ENCODE measurements around the gene XAB2. TPM values are rescaled to one million over a fixed set of nuclear protein-coding genes. Genes with fewer than 3 reads are reported as not detected.

The XAB2 gene
- polyA plus RNA-seq, 3 donors: 31.4 to 45.7 (median 42.6) TPM

Other genes with a start within 250 kb of the XAB2 start
- 1 to 10 TPM; 6.0 to 7.9 (median 7.6) TPM for gene PEX11G, start 140.5 kb downstream of the XAB2 start, polyA plus RNA-seq (ENCODE audit: insufficient read length in 3 of 3)
- 10 to 100 TPM; 31.9 to 59.6 (median 59.1) TPM for gene ZNF358, start 113.4 kb downstream of the XAB2 start, polyA plus RNA-seq (ENCODE audit: insufficient read length in 3 of 3)
- gene MCOLN1, start 106.9 kb downstream of the XAB2 start, polyA plus RNA-seq (ENCODE audit: insufficient read length in 3 of 3): 10 to 100 TPM; 12.7 to 22.5 (median 15.8) TPM
- gene PNPLA6, start 93.8 kb downstream of the XAB2 start, polyA plus RNA-seq (ENCODE audit: insufficient read length in 3 of 3): 10 to 100 TPM; 32.0 to 57.0 (median 43.3) TPM
- gene CAMSAP3, start 33.7 kb downstream of the XAB2 start, polyA plus RNA-seq (ENCODE audit: insufficient read length in 3 of 3): 10 to 100 TPM; 16.4 to 25.4 (median 22.4) TPM
- 100 to 1,000 TPM in 2 of 3 donors, 10 to 100 TPM in 1; 94.6 to 126 (median 122) TPM for gene PET100, start 248 bp upstream of the XAB2 start, polyA plus RNA-seq (ENCODE audit: insufficient read length in 3 of 3)
- 1 to 10 TPM in 1 of 3 donors, under 1 TPM in 2; 0.42 to 1.8 (median 0.83) TPM for gene PCP2, start 4.2 kb upstream of the XAB2 start, polyA plus RNA-seq (ENCODE audit: insufficient read length in 3 of 3)
- gene STXBP2, start 7.6 kb upstream of the XAB2 start, polyA plus RNA-seq (ENCODE audit: insufficient read length in 3 of 3): 10 to 100 TPM; 61.3 to 86.4 (median 75.4) TPM
- gene RETN, start 39.5 kb upstream of the XAB2 start, polyA plus RNA-seq (ENCODE audit: insufficient read length in 3 of 3): 1 to 10 TPM in 2 of 3 donors, under 1 TPM in 1; 0.76 to 1.7 (median 1.4) TPM
- under 1 TPM; 0.14 to 0.61 (median 0.39) TPM for gene MCEMP1, start 47.5 kb upstream of the XAB2 start, polyA plus RNA-seq (ENCODE audit: insufficient read length in 3 of 3)
- gene TRAPPC5, start 51.3 kb upstream of the XAB2 start, polyA plus RNA-seq (ENCODE audit: insufficient read length in 3 of 3): 10 to 100 TPM; 36.3 to 71.1 (median 62.5) TPM
- under 1 TPM in 2 of 3 donors, not detected in 1; 0.06 to 0.14 TPM for gene FCER2, start 72.6 kb upstream of the XAB2 start, polyA plus RNA-seq (ENCODE audit: insufficient read length in 3 of 3)
- under 1 TPM in 1 of 3 donors, not detected in 2; 0.17 TPM for gene CLEC4G, start 102.6 kb upstream of the XAB2 start, polyA plus RNA-seq (ENCODE audit: insufficient read length in 3 of 3)
- gene CD209, start 118.0 kb upstream of the XAB2 start, polyA plus RNA-seq (ENCODE audit: insufficient read length in 3 of 3): 1 to 10 TPM; 1.4 to 2.7 (median 1.5) TPM
- gene CLEC4M, start 133.7 kb upstream of the XAB2 start, polyA plus RNA-seq (ENCODE audit: insufficient read length in 3 of 3): 1 to 10 TPM; 2.0 to 4.2 (median 3.4) TPM
- gene EVI5L, start 200.7 kb upstream of the XAB2 start, polyA plus RNA-seq (ENCODE audit: insufficient read length in 3 of 3): 10 to 100 TPM; 14.2 to 18.7 (median 14.9) TPM
- 1 to 10 TPM; 5.6 to 9.4 (median 8.1) TPM for gene PRR36, start 244.8 kb upstream of the XAB2 start, polyA plus RNA-seq (ENCODE audit: insufficient read length in 3 of 3)

Data from renal cortex interstitium (tissue), 3 donors.